Ascending aorta (tissue), 2 donors: ENCODE results near the gene IRF9. TPM values are rescaled to one million over a fixed set of nuclear protein-coding genes. Genes with fewer than 3 reads are reported as not detected.
A peak's percentile ranks its signal among the peaks of the same experiment; 100 is the strongest.

Source experiments
- DNase-seq, 2 donors: peaks; one replicate each; pipeline ENCODE4 v3.0.0-alpha.2; 2019; ENCODE audit warnings: low spot score in 2 of 2
- H3K27ac ChIP-seq, 2 donors: fragments of 200-600 bp; sonication (generic); one replicate each; pipeline ENCODE4 v1.5.1; 2016 to 2017; ENCODE audit warnings: mild to moderate bottlenecking in 1 of 2
- H3K27me3 ChIP-seq: fragments of 200-600 bp; sonication (generic); one replicate; pipeline ENCODE4 v1.5.1; 2017
- H3K36me3 ChIP-seq, 2 donors: fragments of 200-600 bp; sonication (generic); one replicate each; pipeline ENCODE4 v1.5.1; 2016
- H3K4me1 ChIP-seq, 2 donors: fragments of 200-600 bp; sonication (generic); one replicate each; pipeline ENCODE4 v1.5.1; 2016 to 2017; ENCODE audit warnings: mild to moderate bottlenecking in 1 of 2
- H3K4me3 ChIP-seq, 2 donors: fragments of 200-600 bp; sonication (generic); one replicate each; pipeline ENCODE4 v1.5.1; 2016 to 2017; ENCODE audit warnings: mild to moderate bottlenecking in 1 of 2
- H3K9me3 ChIP-seq, 2 donors: fragments of 200-600 bp; sonication (generic); one replicate each; pipeline ENCODE4 v1.5.1; 2016
- CTCF ChIP-seq, 3 experiments: fragments of 200-600 bp in 2 of 3; fragments of 450-650 bp in 1 of 3; sonication (generic) in 2 of 3; IDR thresholded peaks; one replicate each; pipeline ENCODE4 v1.5.1; 2016 to 2019; ENCODE audit warnings: antibody characterized with exemption in 3 of 3, mild to moderate bottlenecking in 1 of 3, moderate library complexity in 1 of 3
- intact Hi-C: fragments of 100-400 bp; cut with DNase I; formaldehyde crosslinking; loops from one replicate; pipeline ENCODE4 v1.15.1; 2023
- total RNA-seq: library from RNA; depleted of rRNA; stranded (reverse); fragments of >200 nt; gene quantifications from one replicate; pipeline ENCODE4 v1.1.0, GENCODE V29; 2016

Gene IRF9
- total RNA-seq, 1 donor from 2014 or later, result 24.7 TPM

DNA sequence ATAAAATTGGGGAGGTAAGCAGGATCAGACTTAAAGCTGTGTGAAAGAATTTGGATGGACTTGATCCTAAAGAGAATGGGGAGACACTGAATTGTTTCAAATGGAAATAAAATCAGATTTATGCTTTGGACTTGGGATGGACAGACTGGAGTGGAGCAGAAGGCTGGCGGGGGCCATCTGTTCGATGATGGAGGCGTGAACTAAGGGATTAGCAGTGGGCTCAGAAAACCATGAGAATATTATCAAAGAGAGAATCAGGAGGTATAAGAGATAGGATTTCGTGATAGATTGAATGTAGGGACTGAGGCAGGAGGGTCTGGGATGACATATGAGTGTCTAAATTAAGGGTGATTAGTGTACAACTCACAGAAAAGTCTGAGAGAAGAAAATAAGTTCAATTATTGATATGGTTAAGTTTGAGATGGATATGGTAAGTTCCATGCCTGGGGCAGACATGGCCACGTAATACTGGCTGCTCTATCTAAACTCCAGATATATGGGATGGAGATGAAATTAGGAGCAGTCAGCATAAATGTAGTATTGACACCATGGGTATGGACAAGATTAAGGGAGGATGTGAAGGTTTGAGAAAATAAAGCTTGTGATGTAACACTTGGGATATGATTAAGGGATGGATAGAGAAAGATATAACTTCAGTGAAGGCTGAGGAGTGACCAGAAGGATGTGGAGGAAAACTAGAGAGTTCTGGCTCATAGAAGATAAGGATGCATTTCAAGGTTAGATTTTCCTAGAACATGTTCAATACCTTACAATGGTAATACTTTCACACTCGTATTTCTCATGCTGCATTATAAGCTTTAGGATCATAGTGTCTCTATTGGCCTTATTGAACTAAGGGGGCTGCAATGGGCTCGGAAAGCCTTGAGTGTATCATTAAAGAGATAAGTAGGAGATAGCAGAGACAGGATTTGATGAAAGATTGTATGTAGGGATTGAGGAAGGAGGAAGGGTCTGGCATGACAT is 43.4 kb downstream of the IRF9 start:
- no peaks in the 10 kb centered on the region for H3K4me1 ChIP-seq
- no peak overlapping the region for H3K4me3 ChIP-seq
- DNase-seq, result no peak
- no peak for TF ChIP-seq CTCF (IDR thresholded peaks at IDR 0.05)
- no peaks in the 10 kb centered on the region for H3K27me3 ChIP-seq
- intact Hi-C loops, result no loop called here
- H3K9me3 ChIP-seq, result no peaks in the 10 kb centered on the region
- peaks cover 32 to 44% of the 10 kb centered on the region in 2 donors for H3K36me3 ChIP-seq
- no peak overlapping the region for H3K27ac ChIP-seq

DNA sequence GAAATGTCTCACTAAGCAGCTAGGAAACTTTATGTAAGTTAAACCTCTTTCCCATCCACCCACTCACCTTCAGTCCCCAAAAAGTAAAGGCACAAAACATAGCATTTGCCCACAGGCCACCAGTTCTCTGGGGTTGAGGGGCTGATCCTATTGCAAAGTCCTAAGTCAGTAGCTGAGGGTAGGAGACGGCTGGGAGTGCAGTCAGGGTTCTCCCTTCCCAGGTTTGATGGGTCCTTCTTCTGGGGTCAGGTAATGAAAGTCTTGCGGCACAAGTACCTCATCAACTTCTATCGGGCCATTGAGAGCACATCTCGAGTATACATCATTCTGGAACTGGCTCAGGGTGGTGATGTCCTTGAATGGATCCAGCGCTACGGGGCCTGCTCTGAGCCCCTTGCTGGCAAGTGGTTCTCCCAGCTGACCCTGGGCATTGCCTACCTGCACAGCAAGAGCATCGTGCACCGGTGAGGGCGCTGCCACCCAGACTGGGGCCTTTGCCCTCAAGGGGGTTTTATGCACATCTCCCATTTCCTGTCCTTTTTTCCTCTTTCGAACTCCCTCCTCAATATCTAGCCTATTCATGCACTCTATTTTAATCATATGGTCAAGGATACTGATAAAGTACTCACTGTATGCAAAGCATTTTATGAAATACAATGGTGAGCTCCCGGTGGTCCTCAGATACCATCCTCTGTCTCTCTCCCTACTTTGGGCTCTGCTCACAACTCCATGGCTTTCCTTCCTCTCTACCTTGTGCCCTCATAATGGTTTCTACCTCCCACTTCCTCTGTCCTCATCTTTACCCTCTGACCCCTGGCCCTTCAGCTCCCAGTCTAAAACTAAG is 45.4 kb downstream of the IRF9 start:
- peak in 1 of 2 donors; percentile 19 for DNase-seq
- no peak overlapping the region for H3K4me3 ChIP-seq
- no peak overlapping the region for H3K27ac ChIP-seq
- H3K36me3 ChIP-seq, result peaks cover 38 to 62% of the 10 kb centered on the region in 2 donors
- intact Hi-C loops, result no loop called here
- H3K4me1 ChIP-seq, result peaks cover 0 to under 1% of the 10 kb centered on the region in 2 donors
- TF ChIP-seq CTCF (IDR thresholded peaks at IDR 0.05), result no peak
- H3K27me3 ChIP-seq, result no peaks in the 10 kb centered on the region
- H3K9me3 ChIP-seq, result no peaks in the 10 kb centered on the region

- no peak overlapping the region for H3K27ac ChIP-seq
- intact Hi-C loops, result no loop called here
- H3K4me1 ChIP-seq, result peaks cover 0 to 6% of the 10 kb centered on the region in 2 donors
- H3K36me3 ChIP-seq, result peaks cover 38 to 61% of the 10 kb centered on the region in 2 donors
- H3K4me3 ChIP-seq, result no peak overlapping the region
- TF ChIP-seq CTCF (IDR thresholded peaks at IDR 0.05), result no peak
- peak in 1 of 2 donors; percentile 30 for DNase-seq
- H3K27me3 ChIP-seq, result no peaks in the 10 kb centered on the region
- H3K9me3 ChIP-seq, result no peaks in the 10 kb centered on the region
Measured at GRCh38 chr14:24207104-24207551, 46.1 kb downstream of the IRF9 start.

- peak in 1 of 2 donors; percentile 48 for DNase-seq
- peaks cover 36 to 60% of the 10 kb centered on the region in 2 donors for H3K36me3 ChIP-seq
Measured at GRCh38 chr14:24207625-24208024, 46.6 kb downstream of the IRF9 start.

More at GRCh38 chr14:24207625-24208024, 46.6 kb downstream of the IRF9 start:
- Histone ChIP-seq H3K9me3 (no peaks in the 10 kb centered on the region), H3K27ac (no peak overlapping the region), H3K4me1 (peaks cover 0 to 9% of the 10 kb centered on the region in 2 donors), H3K27me3 (no peaks in the 10 kb centered on the region), H3K4me3 (no peak overlapping the region)
- TF ChIP-seq CTCF (IDR thresholded peaks at IDR 0.05), result no peak
- intact Hi-C loops, result no loop called here
